GM23248 (cell line): ENCODE results near the gene BRD4. TPM values are rescaled to one million over a fixed set of nuclear protein-coding genes. Genes with fewer than 3 reads are reported as not detected.

Experiments used
- DNase-seq: peaks from one replicate; pipeline ENCODE4 v3.0.0-alpha.2; 2015
- H2AFZ ChIP-seq: fragments of 200-600 bp; sonication (generic); 2 replicates; pipeline ENCODE4 v1.6.1; 2016; ENCODE audit warnings: antibody characterized with exemption
- H3F3A ChIP-seq: fragments of 200-600 bp; sonication (generic); 2 replicates; pipeline ENCODE4 v1.6.1; 2016; ENCODE audit warnings: mild to moderate bottlenecking, antibody characterized with exemption, mixed run types; ENCODE audit not compliant: insufficient read depth
- H3K27ac ChIP-seq: fragments of 200-600 bp; sonication (generic); 2 replicates; pipeline ENCODE4 v1.5.1; 2016; ENCODE audit warnings: mild to moderate bottlenecking
- H3K27me3 ChIP-seq: fragments of 200-600 bp; sonication (generic); replicated peaks from 2 replicates; pipeline ENCODE4 v1.6.1; 2016; ENCODE audit warnings: mild to moderate bottlenecking; ENCODE audit not compliant: insufficient read depth
- H3K36me3 ChIP-seq: fragments of 200-600 bp; sonication (generic); 2 replicates; pipeline ENCODE4 v1.6.1; 2016; ENCODE audit warnings: low read depth, mild to moderate bottlenecking
- H3K4me1 ChIP-seq: fragments of 200-600 bp; sonication (generic); 2 replicates; pipeline ENCODE4 v1.6.1; 2016; ENCODE audit warnings: mild to moderate bottlenecking; ENCODE audit not compliant: insufficient read depth
- H3K4me2 ChIP-seq: fragments of 200-600 bp; sonication (generic); one replicate; pipeline ENCODE4 v1.6.1; 2016; ENCODE audit warnings: mild to moderate bottlenecking; ENCODE audit not compliant: unreplicated experiment
- H3K4me3 ChIP-seq: fragments of 200-600 bp; sonication (generic); 2 replicates; pipeline ENCODE4 v1.5.1; 2016; ENCODE audit warnings: mild to moderate bottlenecking
- H3K79me2 ChIP-seq: fragments of 200-600 bp; sonication (generic); 2 replicates; pipeline ENCODE4 v1.6.1; 2016; ENCODE audit warnings: mild to moderate bottlenecking; ENCODE audit not compliant: insufficient read depth
- H3K9ac ChIP-seq: fragments of 200-600 bp; sonication (generic); 2 replicates; pipeline ENCODE4 v1.6.1; 2016; ENCODE audit warnings: mild to moderate bottlenecking
- H3K9me2 ChIP-seq: fragments of 200-600 bp; sonication (generic); 2 replicates; pipeline ENCODE4 v1.6.1; 2016; ENCODE audit warnings: mixed run types, mild to moderate bottlenecking, moderate library complexity; ENCODE audit not compliant: insufficient read depth
- H3K9me3 ChIP-seq: fragments of 200-600 bp; sonication (generic); one replicate; pipeline ENCODE4 v1.6.1; 2017; ENCODE audit warnings: low read depth
- H4K20me1 ChIP-seq: fragments of 200-600 bp; sonication (generic); 2 replicates; pipeline ENCODE4 v1.6.0; 2016; ENCODE audit not compliant: insufficient read depth
- EZH2 ChIP-seq: fragments of 200-600 bp; sonication (generic); IDR thresholded peaks from 2 replicates; pipeline ENCODE4 v1.6.1; 2018; ENCODE audit warnings: antibody characterized with exemption, mild to moderate bottlenecking; ENCODE audit not compliant: insufficient read depth, poor library complexity, severe bottlenecking
- EZH2phosphoT487 ChIP-seq: fragments of 200-600 bp; sonication (generic); IDR thresholded peaks from 2 replicates; pipeline ENCODE4 v1.6.1; 2018; ENCODE audit warnings: antibody characterized with exemption, moderate library complexity, mild to moderate bottlenecking, low read depth; ENCODE audit not compliant: insufficient read depth
- WGBS, 2 experiments: methylation state at CpG; one replicate each; pipeline ENCODE4 v1.1.6; 2015 to 2017; ENCODE audit warnings: low lambda C conversion rate in 2 of 2, low coverage in 1 of 2; ENCODE audit errors: missing lambda C conversion rate in 2 of 2; 5-methylcytosine and 5-hydroxymethylcytosine counted together
- in situ Hi-C: fragments of 300-500 bp; cut with MboI; formaldehyde crosslinking; loops from 2 replicates; pipeline ENCODE4 v1.15.0; 2020
- polyA plus RNA-seq: library from polyadenylated mRNA; unstranded; fragments of >200 nt; fragmentation: Nextera tagmentation; extraction: Ambion mirVana; gene quantifications from 2 replicates; pipeline ENCODE4 v1.2.1, GENCODE V29; 2016
- total RNA-seq: library from RNA; depleted of rRNA; stranded (reverse); fragments of >200 nt; shearing (Covaris generic); gene quantifications from 2 replicates; pipeline ENCODE4 v1.2.3, GENCODE V29; 2014

The BRD4 gene
- total and polyA plus RNA-seq, 2 experiments from 2014 or later, result 9.0 to 18.6 TPM

DNA sequence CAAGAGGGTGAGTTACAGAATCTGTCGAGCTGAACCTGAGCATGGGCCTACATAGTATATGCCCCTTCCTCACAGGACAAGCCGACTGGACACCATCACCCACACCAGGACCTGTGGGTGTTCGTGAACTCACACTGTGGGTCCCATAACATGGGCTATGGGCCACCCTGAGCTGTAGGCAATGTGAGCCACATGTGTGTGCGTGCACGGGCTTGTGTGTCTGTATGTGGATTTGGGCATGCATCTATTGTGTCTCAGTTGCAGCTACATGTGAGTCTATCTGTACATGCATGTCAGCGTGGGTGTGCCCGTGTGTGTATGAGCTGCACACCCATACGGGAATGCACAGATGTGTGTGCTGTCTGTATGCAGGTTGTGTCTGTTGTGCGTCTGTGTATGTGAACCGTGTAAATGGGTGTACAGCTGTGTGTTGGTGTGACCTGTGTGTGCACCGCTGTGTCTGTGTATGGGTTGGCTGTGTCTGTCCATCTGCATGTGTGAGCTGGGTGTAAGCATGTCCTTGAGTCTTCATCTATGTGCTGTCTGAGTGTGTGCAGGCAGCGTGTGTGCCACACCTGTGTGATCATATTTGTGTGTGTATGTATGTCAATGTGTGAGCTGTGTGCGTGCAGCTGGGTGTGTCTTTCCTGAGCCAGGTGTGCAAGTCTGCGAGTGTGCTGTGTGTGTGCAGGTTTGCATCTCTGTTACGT lies 133.2 kb downstream of the BRD4 start:
- no peak overlapping the region for H2AFZ ChIP-seq
- peaks cover 25% of the 10 kb centered on the region for H3F3A ChIP-seq
- H3K36me3 ChIP-seq, result no peaks in the 10 kb centered on the region
- no peaks in the 10 kb centered on the region for H3K9me3 ChIP-seq
- no peaks in the 10 kb centered on the region for H3K9me2 ChIP-seq
- no peaks in the 10 kb centered on the region for H3K27me3 ChIP-seq
- no peak for TF ChIP-seq EZH2phosphoT487
- no peak for TF ChIP-seq EZH2
- in situ Hi-C loops, result no loop called here
- 0 out of 2 replicates have a peak overlapping the region, but pooled peaks have one; percentile 86 for H3K4me3 ChIP-seq
- H3K79me2 ChIP-seq, result peaks cover 9% of the 10 kb centered on the region; the same call in 1 of the 2 replicates
- H3K4me1 ChIP-seq, result peaks cover 7% of the 10 kb centered on the region
- DNase-seq, result no peak
- H3K27ac ChIP-seq, result no peak overlapping the region
- no peaks in the 10 kb centered on the region for H4K20me1 ChIP-seq
- no peak overlapping the region for H3K9ac ChIP-seq
- H3K4me2 ChIP-seq, result no peak overlapping the region
- WGBS, 2 experiments, result 88 to 89% methylated on average over 15 of the region's 15 CpGs

- H3K27me3 ChIP-seq, result no peaks in the 10 kb centered on the region
- no peak overlapping the region for H3K4me3 ChIP-seq
- H3K9me2 ChIP-seq, result no peaks in the 10 kb centered on the region
- no peaks in the 10 kb centered on the region for H3K9me3 ChIP-seq
- no peak overlapping the region for H3K9ac ChIP-seq
- peaks cover 25% of the 10 kb centered on the region for H3F3A ChIP-seq
- no peak overlapping the region for H3K27ac ChIP-seq
- H2AFZ ChIP-seq, result no peak overlapping the region
- no peaks in the 10 kb centered on the region for H4K20me1 ChIP-seq
- peaks cover 16% of the 10 kb centered on the region; the same call in 1 of the 2 replicates for H3K79me2 ChIP-seq
- H3K4me2 ChIP-seq, result no peak overlapping the region
- in situ Hi-C loops, result no loop called here
- H3K4me1 ChIP-seq, result peaks cover 7% of the 10 kb centered on the region
- no peaks in the 10 kb centered on the region for H3K36me3 ChIP-seq
- 21 to 26% methylated on average over 7 to 8 of the region's 8 CpGs for WGBS, 2 experiments
- peak; percentile 56 for DNase-seq
- TF ChIP-seq EZH2phosphoT487 (no peak), EZH2 (no peak)
Observed at GRCh38 chr19:15197942-15198341, 134.4 kb downstream of the BRD4 start.

GRCh38 chr19:15197275-15197941 lies 134.9 kb downstream of the BRD4 start:
- no peaks in the 10 kb centered on the region for H3K36me3 ChIP-seq
- peaks cover 20% of the 10 kb centered on the region; the same call in 1 of the 2 replicates for H3K79me2 ChIP-seq
- H3K9me3 ChIP-seq, result no peaks in the 10 kb centered on the region
- H3K9me2 ChIP-seq, result no peaks in the 10 kb centered on the region
- H3K4me1 ChIP-seq, result peaks cover 7% of the 10 kb centered on the region
- no peak overlapping the region for H3K27ac ChIP-seq
- peaks cover 25% of the 10 kb centered on the region for H3F3A ChIP-seq
- H3K4me3 ChIP-seq, result no peak overlapping the region
- no peak overlapping the region for H3K4me2 ChIP-seq
- H3K27me3 ChIP-seq, result no peaks in the 10 kb centered on the region
- H4K20me1 ChIP-seq, result no peaks in the 10 kb centered on the region
- 17 to 18% methylated on average over 10 to 12 of the region's 14 CpGs for WGBS, 2 experiments
- in situ Hi-C loops, result no loop called here
- no peak overlapping the region for H2AFZ ChIP-seq
- TF ChIP-seq EZH2, result no peak
- TF ChIP-seq EZH2phosphoT487, result no peak
- DNase-seq, result peak; percentile 37
- no peak overlapping the region for H3K9ac ChIP-seq

DNA sequence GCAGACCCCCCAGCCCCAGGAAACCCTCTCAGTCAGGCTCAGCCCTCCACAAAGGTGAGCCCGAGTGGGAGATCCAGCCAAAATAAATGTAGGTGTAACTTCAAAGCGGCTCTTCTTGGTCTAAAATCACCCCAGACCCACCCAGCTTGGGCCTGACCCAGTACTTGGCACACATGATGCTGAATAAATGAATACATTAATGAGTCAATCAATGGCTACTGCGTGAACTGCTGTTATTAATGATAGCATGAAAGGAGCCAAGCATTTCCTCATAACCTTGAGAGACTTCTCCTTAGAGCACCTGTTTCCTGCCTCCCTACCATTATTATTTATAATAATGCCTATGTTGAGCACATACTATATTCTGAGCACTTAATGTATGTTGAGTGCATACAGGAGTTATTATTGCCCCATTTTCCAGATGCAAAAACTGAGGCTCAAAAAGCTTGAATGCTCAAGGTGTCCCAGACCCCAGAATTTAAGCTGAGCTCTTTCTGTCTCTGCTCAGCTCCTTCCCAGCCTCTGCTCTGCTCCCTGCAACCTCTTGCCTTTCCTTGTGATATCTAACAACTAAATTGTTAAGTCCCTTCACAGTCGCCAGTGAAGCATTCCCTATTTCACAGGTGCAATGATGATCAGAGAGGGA lies 135.9 kb downstream of the BRD4 start:
- Histone ChIP-seq H3K9me2 (no peaks in the 10 kb centered on the region), H3K4me2 (no peak overlapping the region), H3K4me1 (peaks cover 7% of the 10 kb centered on the region), H3K36me3 (no peaks in the 10 kb centered on the region), H3K9me3 (no peaks in the 10 kb centered on the region), H3K4me3 (no peak overlapping the region), H4K20me1 (no peaks in the 10 kb centered on the region), H3K9ac (peak overlapping the region; percentile 81), H3K27me3 (no peaks in the 10 kb centered on the region), H3K27ac (peak overlapping the region; percentile 95), H3K79me2 (peaks cover 20% of the 10 kb centered on the region; the same call in 1 of the 2 replicates), H2AFZ (no peak overlapping the region), H3F3A (peaks cover 25% of the 10 kb centered on the region)
- 48 to 52% methylated on average over 4 of the region's 4 CpGs for WGBS, 2 experiments
- TF ChIP-seq EZH2phosphoT487, result no peak
- TF ChIP-seq EZH2, result no peak
- no peak for DNase-seq
- in situ Hi-C loops, result no loop called here
